Type B pancreatic cell (in vitro differentiated cells): Measurements from ENCODE around the gene LBP. TPM values are rescaled to one million over a fixed set of nuclear protein-coding genes. Genes with fewer than 3 reads are reported as not detected.
"Not testable (repeated sequence)": the region's sequence is repeated elsewhere in the genome, so short reads cannot be mapped to it uniquely, and the experiment has no call there.

Source experiments
- DNase-seq: peaks from one replicate; pipeline ENCODE4 v3.0.0; 2021; ENCODE audit warnings: mixed read lengths; ENCODE audit not compliant: unreplicated experiment; ENCODE audit errors: extremely low spot score
- H3K27ac Mint-ChIP-seq: 2 replicates; pipeline ENCODE4 v1.8.0; 2021; ENCODE audit warnings: mild to moderate bottlenecking, mixed read lengths
- H3K27me3 Mint-ChIP-seq: 2 replicates; pipeline ENCODE4 v1.8.0; 2021; ENCODE audit warnings: mixed read lengths
- H3K36me3 Mint-ChIP-seq: 2 replicates; pipeline ENCODE4 v1.8.0; 2021; ENCODE audit warnings: mixed read lengths
- H3K4me1 Mint-ChIP-seq: one replicate; pipeline ENCODE4 v1.8.0; 2021; ENCODE audit warnings: mixed read lengths; ENCODE audit not compliant: unreplicated experiment
- H3K4me3 Mint-ChIP-seq: 2 replicates; pipeline ENCODE4 v1.8.0; 2021; ENCODE audit warnings: mild to moderate bottlenecking, mixed read lengths
- H3K9me3 Mint-ChIP-seq: 2 replicates; pipeline ENCODE4 v1.8.0; 2021; ENCODE audit warnings: mixed read lengths
- CTCF ChIP-seq: fragments of 200-600 bp; sonication (generic); conservative IDR thresholded peaks from 2 replicates; pipeline ENCODE4 v1.5.0; 2021; ENCODE audit warnings: antibody characterized with exemption, mild to moderate bottlenecking
- total RNA-seq: library from RNA; stranded (reverse); gene quantifications from 2 replicates; pipeline ENCODE4 v1.2.1, GENCODE V29; 2021; ENCODE audit warnings: low replicate concordance

The LBP gene
- total RNA-seq, 1 donor from 2014 or later = not detected

- H3K4me3 Mint-ChIP-seq = no peak overlapping the region
- no peak for DNase-seq
Measured at GRCh38 chr20:38402816-38403215, 56.5 kb downstream of the LBP start.

GRCh38 chr20:38404016-38404415 lies 57.7 kb downstream of the LBP start:
- Mint-ChIP-seq H3K27me3 (no peaks in the 10 kb centered on the region), H3K9me3 (no peaks in the 10 kb centered on the region), H3K36me3 (peaks cover 10% of the 10 kb centered on the region), H3K4me1 (no peaks in the 10 kb centered on the region), H3K27ac (no peak overlapping the region), H3K4me3 (no peak overlapping the region)
- no peak for DNase-seq
- no peak for TF ChIP-seq CTCF

More at GRCh38 chr20:38402816-38403215, 56.5 kb downstream of the LBP start:
- Mint-ChIP-seq H3K9me3 (no peaks in the 10 kb centered on the region), H3K27me3 (no peaks in the 10 kb centered on the region), H3K4me1 (no peaks in the 10 kb centered on the region), H3K36me3 (peaks cover 6% of the 10 kb centered on the region), H3K27ac (no peak overlapping the region)
- TF ChIP-seq CTCF = no peak

GRCh38 chr20:38405132-38405531 lies 58.9 kb downstream of the LBP start:
- Mint-ChIP-seq H3K36me3 (peaks cover 10% of the 10 kb centered on the region), H3K9me3 (no peaks in the 10 kb centered on the region), H3K27me3 (no peaks in the 10 kb centered on the region), H3K27ac (no peak overlapping the region), H3K4me1 (no peaks in the 10 kb centered on the region), H3K4me3 (no peak overlapping the region)
- no peak for TF ChIP-seq CTCF
- no peak for DNase-seq

- no peaks in the 10 kb centered on the region for H3K9me3 Mint-ChIP-seq
- TF ChIP-seq CTCF = no peak
- H3K27ac Mint-ChIP-seq = no peak overlapping the region
- no peaks in the 10 kb centered on the region for H3K4me1 Mint-ChIP-seq
- H3K4me3 Mint-ChIP-seq = no peak overlapping the region
- peaks cover 10% of the 10 kb centered on the region for H3K36me3 Mint-ChIP-seq
- H3K27me3 Mint-ChIP-seq = no peaks in the 10 kb centered on the region
- DNase-seq = no peak
Measured at GRCh38 chr20:38406476-38406875, 60.2 kb downstream of the LBP start.

GRCh38 chr20:38407321-38407720 lies 61.0 kb downstream of the LBP start:
- H3K4me3 Mint-ChIP-seq = no peak overlapping the region
- no peak overlapping the region for H3K27ac Mint-ChIP-seq
- H3K27me3 Mint-ChIP-seq = no peaks in the 10 kb centered on the region
- H3K4me1 Mint-ChIP-seq = no peaks in the 10 kb centered on the region
- peaks cover 13% of the 10 kb centered on the region for H3K36me3 Mint-ChIP-seq
- H3K9me3 Mint-ChIP-seq = no peaks in the 10 kb centered on the region
- no peak for TF ChIP-seq CTCF
- DNase-seq = no peak

GRCh38 chr20:38407822-38408221 lies 61.5 kb downstream of the LBP start:
- H3K27me3 Mint-ChIP-seq, H3K9me3 Mint-ChIP-seq, H3K27ac Mint-ChIP-seq, DNase-seq, H3K4me1 Mint-ChIP-seq, H3K4me3 Mint-ChIP-seq: not testable (repeated sequence)
- peaks cover 13% of the 10 kb centered on the region for H3K36me3 Mint-ChIP-seq
